SK-N-SH (cell line): ENCODE results near the gene RNF187.

Experiments
- CTCF ChIP-seq: fragments of 200-600 bp; sonication (generic); IDR thresholded peaks from 2 replicates; pipeline ENCODE4 v1.6.1; 2017; ENCODE audit warnings: antibody characterized with exemption, mild to moderate bottlenecking, moderate library complexity
- EZH2phosphoT487 ChIP-seq: fragments of 200-600 bp; sonication (generic); IDR thresholded peaks from 2 replicates; pipeline ENCODE4 v1.6.1; 2017; ENCODE audit warnings: low read depth, mixed run types, mild to moderate bottlenecking, antibody characterized with exemption, moderate library complexity, borderline replicate concordance
- GABPA ChIP-seq: IDR thresholded peaks from 2 replicates; pipeline ENCODE4 v1.4.0; 2012; ENCODE audit warnings: low read depth, mild to moderate bottlenecking
- JUND ChIP-seq: IDR thresholded peaks from 2 replicates; pipeline ENCODE4 v1.4.0; 2012
- RFX5 ChIP-seq: IDR thresholded peaks from 2 replicates; pipeline ENCODE4 v1.6.1; 2012; ENCODE audit warnings: mild to moderate bottlenecking, improper control_type of control experiment, low read length
- RXRA ChIP-seq: IDR thresholded peaks from 2 replicates; pipeline ENCODE4 v1.4.0; 2012; ENCODE audit warnings: low read depth, mild to moderate bottlenecking, borderline replicate concordance

GRCh38 chr1:228453614-228454013 lies 33.6 kb upstream of the RNF187 start:
- TF ChIP-seq GABPA (no peak), CTCF (no peak), JUND (no peak), RFX5 (no peak), RXRA (no peak), EZH2phosphoT487 (no peak)
